Measurements from ENCODE around the gene HECTD4.
"Not testable (repeated sequence)": the region's sequence is repeated elsewhere in the genome, so short reads cannot be mapped to it uniquely, and the experiment has no call there.

The HECTD4 gene

DNA sequence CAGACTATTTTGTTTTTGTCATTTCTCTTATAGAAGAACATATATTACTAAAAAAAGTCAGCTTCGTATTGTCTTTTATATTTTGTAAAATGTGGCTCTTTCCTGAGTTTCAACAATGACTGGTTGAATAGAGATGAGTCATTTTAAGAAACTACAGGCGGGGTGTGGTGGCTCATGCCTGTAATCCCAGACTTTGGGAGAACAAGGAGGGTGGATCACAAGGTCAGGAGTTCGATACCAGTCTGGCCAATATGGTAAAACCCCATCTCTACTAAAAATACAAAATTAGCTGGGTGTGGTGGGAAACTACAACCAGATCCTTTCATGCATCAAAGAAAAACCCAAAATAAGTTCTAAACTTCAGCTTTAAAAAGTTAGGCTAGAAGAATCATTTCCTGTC, 28.8 kb downstream of the HECTD4 start:
- TF ChIP-seq CTCF (IDR thresholded peaks at IDR 0.05; ENCODE audit: extremely low read depth, insufficient read depth, missing control alignments) = no peak
- in situ Hi-C loops (cut with MboI; ENCODE audit: low pct_unique_long_range_greater_than_20kb, low sequenced_read_pairs, unreplicated experiment) = no loop called here
- DNase-seq (ENCODE audit: low spot score) = no peak

GRCh38 chr12:112352921-112353320, 29.3 kb downstream of the HECTD4 start:
- in situ Hi-C loops (cut with MboI; ENCODE audit: low pct_unique_long_range_greater_than_20kb, low sequenced_read_pairs, unreplicated experiment) = no loop called here
- no peak for TF ChIP-seq CTCF (IDR thresholded peaks at IDR 0.05; ENCODE audit: extremely low read depth, insufficient read depth, missing control alignments)
- DNase-seq (ENCODE audit: low spot score) = no peak

DNA sequence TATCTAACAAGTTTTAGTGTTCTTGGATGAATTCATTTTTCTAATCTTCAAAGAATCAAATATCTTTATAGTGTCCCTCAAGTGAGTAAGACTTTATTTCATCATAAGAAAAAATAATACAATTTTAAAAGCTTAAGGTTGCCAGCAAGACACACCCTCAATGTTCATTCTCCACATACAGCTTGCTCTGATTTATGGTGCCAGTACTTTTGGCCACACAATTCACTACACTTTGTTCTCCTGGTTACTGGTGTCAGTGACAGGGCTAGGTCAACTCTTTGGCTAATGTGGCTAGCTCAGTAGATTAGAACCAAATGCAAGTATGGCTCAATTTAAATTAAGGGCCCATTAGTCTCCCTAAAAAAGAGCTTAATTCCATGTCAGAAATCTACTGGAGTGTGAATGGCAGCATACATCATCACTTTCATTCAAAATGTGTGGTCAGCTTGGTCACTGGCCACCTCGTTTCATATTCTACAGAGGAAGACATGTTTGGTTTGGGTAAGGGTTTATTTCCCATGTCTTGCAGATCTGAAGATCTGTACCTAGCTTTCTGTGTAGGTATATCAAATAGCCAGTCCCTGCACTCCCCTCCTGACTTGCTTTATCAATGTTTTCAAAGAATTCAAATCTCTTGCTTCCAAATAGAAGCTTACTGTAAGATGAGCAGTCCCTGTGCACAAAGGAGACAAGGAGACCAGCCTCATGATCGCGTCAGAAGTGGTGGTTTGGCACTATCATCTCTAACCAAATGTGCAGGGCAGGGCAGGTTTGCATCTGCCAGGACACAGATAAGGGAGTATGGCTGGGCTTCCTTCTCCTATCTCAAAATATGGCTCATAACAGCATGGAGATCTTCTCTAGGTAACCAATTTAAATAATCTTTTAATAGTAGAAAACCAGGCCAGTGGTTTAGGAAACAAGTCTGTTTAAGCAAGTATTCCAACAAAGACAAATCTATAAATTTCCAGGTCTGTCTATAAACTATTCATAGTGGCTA, 31.3 kb downstream of the HECTD4 start:
- TF ChIP-seq CTCF (IDR thresholded peaks at IDR 0.05; ENCODE audit: extremely low read depth, insufficient read depth, missing control alignments) = no peak
- DNase-seq (ENCODE audit: low spot score) = no peak
- in situ Hi-C loops (cut with MboI; ENCODE audit: low pct_unique_long_range_greater_than_20kb, low sequenced_read_pairs, unreplicated experiment) = no loop called here

- no peak for DNase-seq (ENCODE audit: low spot score)
- in situ Hi-C loops (cut with MboI; ENCODE audit: low pct_unique_long_range_greater_than_20kb, low sequenced_read_pairs, unreplicated experiment) = no loop called here
- no peak for TF ChIP-seq CTCF (IDR thresholded peaks at IDR 0.05; ENCODE audit: extremely low read depth, insufficient read depth, missing control alignments)
Observed at GRCh38 chr12:112349431-112349830, 32.8 kb downstream of the HECTD4 start.

DNA sequence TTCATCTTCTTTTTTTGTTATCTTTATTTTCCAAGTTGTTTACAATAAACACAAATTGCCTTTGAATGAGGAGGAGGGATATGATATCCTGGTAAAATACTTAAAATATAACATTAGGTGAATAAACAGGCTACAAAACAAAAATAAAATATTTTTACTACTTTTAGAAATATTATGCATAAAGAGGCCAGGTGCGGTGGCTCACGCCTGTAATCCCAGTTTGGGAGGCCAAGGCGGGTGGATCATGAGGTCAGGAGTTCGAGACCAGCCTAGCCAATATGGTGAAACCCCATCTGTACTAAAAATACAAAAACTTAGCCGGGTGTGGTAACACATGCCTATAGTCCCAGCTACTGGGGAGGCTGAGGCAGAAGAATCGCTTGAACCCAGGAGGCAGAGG, 33.3 kb downstream of the HECTD4 start:
- in situ Hi-C loops (cut with MboI; ENCODE audit: low pct_unique_long_range_greater_than_20kb, low sequenced_read_pairs, unreplicated experiment); DNase-seq (ENCODE audit: low spot score): not testable (repeated sequence)

- DNase-seq (ENCODE audit: low spot score) = peak; percentile 50
- in situ Hi-C loops (cut with MboI; ENCODE audit: low pct_unique_long_range_greater_than_20kb, low sequenced_read_pairs, unreplicated experiment) = no loop called here
- no peak for TF ChIP-seq CTCF (IDR thresholded peaks at IDR 0.05; ENCODE audit: extremely low read depth, insufficient read depth, missing control alignments)
Observed at GRCh38 chr12:112347581-112347982, 34.6 kb downstream of the HECTD4 start.

DNA sequence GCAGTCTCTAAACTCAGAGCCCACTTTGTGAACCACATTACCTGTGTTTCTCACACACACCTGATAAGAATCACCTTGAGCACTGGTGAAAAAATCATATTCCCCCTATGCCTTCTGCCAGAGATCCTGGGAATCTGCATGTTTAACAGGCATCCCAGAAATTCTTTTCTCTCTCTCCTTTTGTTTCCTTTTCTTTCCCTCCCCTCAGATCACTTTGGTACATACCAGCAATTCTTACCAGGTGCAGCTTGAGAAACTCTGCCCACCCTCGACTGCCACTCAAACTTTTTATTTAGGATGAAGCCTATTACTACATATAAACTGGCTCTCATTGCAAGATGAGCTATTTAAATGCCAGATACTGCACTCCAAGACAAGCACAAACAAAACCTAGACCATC, 36.0 kb downstream of the HECTD4 start:
- in situ Hi-C loops (cut with MboI; ENCODE audit: low pct_unique_long_range_greater_than_20kb, low sequenced_read_pairs, unreplicated experiment) = no loop called here
- no peak for TF ChIP-seq CTCF (IDR thresholded peaks at IDR 0.05; ENCODE audit: extremely low read depth, insufficient read depth, missing control alignments)
- no peak for DNase-seq (ENCODE audit: low spot score)

Data from GM13977 (cell line).